ENCODE measurements around the gene DRD2. TPM values are rescaled to one million over a fixed set of nuclear protein-coding genes. Genes with fewer than 3 reads are reported as not detected.

DRD2 gene
- total and polyA plus RNA-seq, 3 donors from 2014 or later = 0.74 to 2.6 (median 2.5) TPM

DNA sequence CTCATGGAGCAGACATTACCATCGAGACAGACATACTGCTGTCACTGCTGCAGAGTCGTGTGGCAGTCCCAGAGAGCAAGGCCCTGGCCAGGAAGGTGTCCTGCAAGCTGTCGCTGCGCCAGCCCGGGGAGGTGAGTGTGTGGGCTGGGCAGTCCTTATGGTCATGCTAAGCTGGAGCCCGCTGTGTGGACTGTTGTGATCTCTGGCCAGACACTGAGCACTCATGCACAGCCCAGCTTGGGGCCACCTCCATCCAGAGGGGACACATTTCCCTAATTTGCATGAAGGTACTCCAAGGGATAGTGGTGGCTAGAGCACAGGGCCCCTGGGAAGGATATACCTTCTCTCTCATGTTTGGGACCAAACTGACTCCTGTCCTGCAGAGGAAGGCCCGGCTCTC is 78.0 kb downstream of the DRD2 start:
- WGBS, 2 donors = 78 to 100% methylated on average over 2 to 7 of the region's 7 CpGs

DNA sequence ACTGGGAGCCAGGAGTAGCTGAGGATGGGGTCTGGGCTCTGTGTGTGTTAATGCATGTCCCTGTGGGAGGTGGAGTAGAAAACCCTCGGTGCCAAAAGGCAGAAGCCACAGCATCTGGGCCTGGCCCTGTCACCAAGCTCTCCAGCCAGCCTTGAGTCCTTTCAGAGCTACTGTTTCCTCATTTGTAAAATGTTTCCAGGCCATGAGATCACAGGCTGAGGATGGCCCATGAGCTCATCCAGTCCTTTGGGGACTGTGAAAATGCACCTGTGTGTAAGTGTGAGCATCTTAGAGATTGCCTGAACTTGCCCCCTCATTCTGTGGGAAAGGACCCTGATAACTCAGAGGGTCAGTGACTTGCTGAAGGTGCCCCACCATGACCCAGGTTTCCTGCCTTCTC is 78.5 kb downstream of the DRD2 start:
- no peaks in the 10 kb centered on the region for H3K36me3 ChIP-seq (ENCODE audit: low read depth, missing control alignments)
- H3K4me1 ChIP-seq = no peaks in the 10 kb centered on the region
- no peaks in the 10 kb centered on the region for H3K27me3 ChIP-seq
- no peak for TF ChIP-seq POLR2A (IDR thresholded peaks at IDR 0.05)
- TF ChIP-seq, protein P1, sequence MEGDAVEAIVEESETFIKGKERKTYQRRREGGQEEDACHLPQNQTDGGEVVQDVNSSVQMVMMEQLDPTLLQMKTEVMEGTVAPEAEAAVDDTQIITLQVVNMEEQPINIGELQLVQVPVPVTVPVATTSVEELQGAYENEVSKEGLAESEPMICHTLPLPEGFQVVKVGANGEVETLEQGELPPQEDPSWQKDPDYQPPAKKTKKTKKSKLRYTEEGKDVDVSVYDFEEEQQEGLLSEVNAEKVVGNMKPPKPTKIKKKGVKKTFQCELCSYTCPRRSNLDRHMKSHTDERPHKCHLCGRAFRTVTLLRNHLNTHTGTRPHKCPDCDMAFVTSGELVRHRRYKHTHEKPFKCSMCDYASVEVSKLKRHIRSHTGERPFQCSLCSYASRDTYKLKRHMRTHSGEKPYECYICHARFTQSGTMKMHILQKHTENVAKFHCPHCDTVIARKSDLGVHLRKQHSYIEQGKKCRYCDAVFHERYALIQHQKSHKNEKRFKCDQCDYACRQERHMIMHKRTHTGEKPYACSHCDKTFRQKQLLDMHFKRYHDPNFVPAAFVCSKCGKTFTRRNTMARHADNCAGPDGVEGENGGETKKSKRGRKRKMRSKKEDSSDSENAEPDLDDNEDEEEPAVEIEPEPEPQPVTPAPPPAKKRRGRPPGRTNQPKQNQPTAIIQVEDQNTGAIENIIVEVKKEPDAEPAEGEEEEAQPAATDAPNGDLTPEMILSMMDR (IDR thresholded peaks at IDR 0.05) = no peak
- H3K9me3 ChIP-seq = no peaks in the 10 kb centered on the region
- DNase-seq = no peak
- H3K27ac ChIP-seq = no peak overlapping the region
- WGBS, 2 donors = 81 to 83% methylated on average over 1 of the region's 1 CpG
- intact Hi-C loops (cut with DNase I; ENCODE audit: low total_unique reads) = no loop called here
- H3K4me3 ChIP-seq = no peak overlapping the region

More for the DNA sequence above, 78.0 kb downstream of the DRD2 start:
- H3K27me3 ChIP-seq = no peaks in the 10 kb centered on the region
- no peaks in the 10 kb centered on the region for H3K36me3 ChIP-seq (ENCODE audit: low read depth, missing control alignments)
- intact Hi-C loops (cut with DNase I; ENCODE audit: low total_unique reads) = no loop called here
- no peak for DNase-seq
- no peaks in the 10 kb centered on the region for H3K4me1 ChIP-seq
- no peak overlapping the region for H3K27ac ChIP-seq
- H3K4me3 ChIP-seq = no peak overlapping the region
- no peaks in the 10 kb centered on the region for H3K9me3 ChIP-seq
- TF ChIP-seq, protein P1 (IDR thresholded peaks at IDR 0.05) = no peak
- TF ChIP-seq POLR2A (IDR thresholded peaks at IDR 0.05) = no peak

DNA sequence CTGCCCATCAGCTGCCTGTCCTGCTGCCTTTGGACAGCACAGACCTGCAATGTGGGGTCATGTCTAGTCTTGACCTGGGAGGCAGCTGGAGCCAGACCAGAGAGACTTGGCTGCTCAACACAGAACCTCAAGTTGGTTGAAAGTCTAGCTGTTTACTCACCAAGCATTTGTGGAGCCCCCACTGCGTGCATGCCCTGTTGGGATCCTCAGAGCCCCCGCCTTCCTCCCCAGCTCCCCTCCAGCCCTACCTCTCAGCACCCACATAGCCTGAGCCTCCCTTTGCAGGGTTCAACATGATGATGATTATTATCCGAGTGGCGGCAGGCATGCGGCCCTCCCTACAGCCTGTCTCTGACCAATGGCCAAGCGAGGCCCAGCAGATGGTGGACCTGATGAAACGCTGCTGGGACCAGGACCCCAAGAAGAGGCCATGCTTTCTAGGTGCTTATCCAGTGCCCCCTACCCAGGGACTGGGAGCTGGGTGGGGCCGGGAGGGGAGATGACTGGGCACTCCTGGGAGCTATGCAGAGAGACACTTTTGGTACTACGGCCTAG is 79.3 kb downstream of the DRD2 start:
- TF ChIP-seq POLR2A (IDR thresholded peaks at IDR 0.05) = no peak
- TF ChIP-seq, protein P1 (IDR thresholded peaks at IDR 0.05) = no peak
- Histone ChIP-seq H3K9me3 (no peaks in the 10 kb centered on the region), H3K36me3 (ENCODE audit: low read depth, missing control alignments) (no peaks in the 10 kb centered on the region), H3K4me3 (no peak overlapping the region), H3K27ac (no peak overlapping the region), H3K27me3 (no peaks in the 10 kb centered on the region), H3K4me1 (no peaks in the 10 kb centered on the region)
- DNase-seq = no peak
- intact Hi-C loops (cut with DNase I; ENCODE audit: low total_unique reads) = no loop called here
- 90 to 94% methylated on average over 9 of the region's 9 CpGs for WGBS, 2 donors

DNA sequence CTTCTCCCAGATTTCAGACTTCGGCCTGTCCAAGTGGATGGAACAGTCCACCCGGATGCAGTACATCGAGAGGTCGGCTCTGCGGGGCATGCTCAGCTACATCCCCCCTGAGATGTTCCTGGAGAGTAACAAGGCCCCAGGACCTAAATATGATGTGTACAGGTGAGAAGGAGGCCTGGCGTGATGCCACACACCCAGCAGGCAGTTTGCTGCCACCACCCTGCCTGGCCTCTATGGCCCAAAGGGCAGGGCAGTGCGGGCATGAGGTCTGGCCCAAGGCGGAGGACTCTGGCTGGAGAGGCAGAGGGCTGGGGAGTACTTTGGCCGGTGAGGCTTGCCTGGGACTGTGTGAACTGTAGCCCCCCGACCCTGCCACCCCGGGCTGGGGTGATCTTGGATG is 80.3 kb downstream of the DRD2 start:
- intact Hi-C loops (cut with DNase I; ENCODE audit: low total_unique reads) = no loop called here
- no peak for TF ChIP-seq POLR2A (IDR thresholded peaks at IDR 0.05)
- no peaks in the 10 kb centered on the region for H3K9me3 ChIP-seq
- H3K4me3 ChIP-seq = no peak overlapping the region
- no peak for DNase-seq
- no peak overlapping the region for H3K27ac ChIP-seq
- no peaks in the 10 kb centered on the region for H3K36me3 ChIP-seq (ENCODE audit: low read depth, missing control alignments)
- no peaks in the 10 kb centered on the region for H3K27me3 ChIP-seq
- H3K4me1 ChIP-seq = no peaks in the 10 kb centered on the region
- WGBS, 2 donors = 92 to 96% methylated on average over 6 to 11 of the region's 11 CpGs

GRCh38 chr11:113393501-113393985 is 81.7 kb downstream of the DRD2 start:
- 71 to 72% methylated on average over 6 to 8 of the region's 8 CpGs for WGBS, 2 donors
- Histone ChIP-seq H3K36me3 (ENCODE audit: low read depth, missing control alignments) (no peaks in the 10 kb centered on the region), H3K27ac (no peak overlapping the region)

More at GRCh38 chr11:113393501-113393985, 81.7 kb downstream of the DRD2 start:
- intact Hi-C loops (cut with DNase I; ENCODE audit: low total_unique reads) = no loop called here
- H3K4me1 ChIP-seq = no peaks in the 10 kb centered on the region
- no peak overlapping the region for H3K4me3 ChIP-seq
- no peaks in the 10 kb centered on the region for H3K9me3 ChIP-seq
- DNase-seq = no peak
- no peaks in the 10 kb centered on the region for H3K27me3 ChIP-seq
- TF ChIP-seq, protein P1 (IDR thresholded peaks at IDR 0.05) = no peak
- no peak for TF ChIP-seq POLR2A (IDR thresholded peaks at IDR 0.05)

Data from testis (tissue), 3 donors.